Measurements from ENCODE around the gene UVRAG.

GRCh38 chr11:75954039-75954438 is 139.0 kb downstream of the UVRAG start:
- TF ChIP-seq, protein P1, sequence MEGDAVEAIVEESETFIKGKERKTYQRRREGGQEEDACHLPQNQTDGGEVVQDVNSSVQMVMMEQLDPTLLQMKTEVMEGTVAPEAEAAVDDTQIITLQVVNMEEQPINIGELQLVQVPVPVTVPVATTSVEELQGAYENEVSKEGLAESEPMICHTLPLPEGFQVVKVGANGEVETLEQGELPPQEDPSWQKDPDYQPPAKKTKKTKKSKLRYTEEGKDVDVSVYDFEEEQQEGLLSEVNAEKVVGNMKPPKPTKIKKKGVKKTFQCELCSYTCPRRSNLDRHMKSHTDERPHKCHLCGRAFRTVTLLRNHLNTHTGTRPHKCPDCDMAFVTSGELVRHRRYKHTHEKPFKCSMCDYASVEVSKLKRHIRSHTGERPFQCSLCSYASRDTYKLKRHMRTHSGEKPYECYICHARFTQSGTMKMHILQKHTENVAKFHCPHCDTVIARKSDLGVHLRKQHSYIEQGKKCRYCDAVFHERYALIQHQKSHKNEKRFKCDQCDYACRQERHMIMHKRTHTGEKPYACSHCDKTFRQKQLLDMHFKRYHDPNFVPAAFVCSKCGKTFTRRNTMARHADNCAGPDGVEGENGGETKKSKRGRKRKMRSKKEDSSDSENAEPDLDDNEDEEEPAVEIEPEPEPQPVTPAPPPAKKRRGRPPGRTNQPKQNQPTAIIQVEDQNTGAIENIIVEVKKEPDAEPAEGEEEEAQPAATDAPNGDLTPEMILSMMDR (IDR thresholded peaks at IDR 0.05) = no peak
- no peak for TF ChIP-seq POLR2A (IDR thresholded peaks at IDR 0.05)
